NCI-H2029 (cell line): Measurements from ENCODE around the gene APEH.

Experiments used
- DNase-seq: peaks from one replicate; lab custom pipeline; 2025; lab: John Stamatoyannopoulos, UW

APEH gene

GRCh38 chr3:49727924-49728361, 53.8 kb downstream of the APEH start:
- no peak for DNase-seq

DNA sequence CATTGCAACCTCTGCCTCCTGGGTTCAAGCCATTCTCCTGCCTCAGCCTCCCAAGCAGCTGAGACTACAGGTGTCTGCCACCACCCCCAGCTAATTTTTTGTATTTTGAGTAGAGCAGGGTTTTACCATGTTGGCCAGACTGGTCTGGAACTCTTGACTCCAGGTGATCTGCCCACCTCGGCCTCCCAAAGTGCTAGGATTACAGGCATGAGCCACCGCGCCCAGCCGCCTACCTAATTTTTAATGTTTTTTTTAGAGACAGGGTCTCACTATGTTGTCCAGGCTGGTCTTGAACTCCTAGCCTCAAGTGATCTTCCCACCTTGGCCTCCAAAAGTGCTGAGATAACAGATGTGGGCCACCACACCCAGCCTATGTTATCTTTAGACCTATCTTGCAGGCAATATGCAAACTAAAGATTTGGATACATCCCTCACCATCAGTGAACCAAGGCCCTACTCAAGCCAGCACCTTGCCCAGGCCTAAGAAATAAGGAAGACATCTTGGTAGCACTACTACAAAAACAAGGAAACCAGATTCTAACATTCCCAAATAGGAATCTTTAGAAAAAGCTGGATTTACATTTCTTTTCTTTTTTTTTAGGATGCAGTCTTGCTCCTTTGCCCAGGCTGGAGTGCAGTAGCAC, 55.9 kb downstream of the APEH start:
- no peak for DNase-seq

DNA sequence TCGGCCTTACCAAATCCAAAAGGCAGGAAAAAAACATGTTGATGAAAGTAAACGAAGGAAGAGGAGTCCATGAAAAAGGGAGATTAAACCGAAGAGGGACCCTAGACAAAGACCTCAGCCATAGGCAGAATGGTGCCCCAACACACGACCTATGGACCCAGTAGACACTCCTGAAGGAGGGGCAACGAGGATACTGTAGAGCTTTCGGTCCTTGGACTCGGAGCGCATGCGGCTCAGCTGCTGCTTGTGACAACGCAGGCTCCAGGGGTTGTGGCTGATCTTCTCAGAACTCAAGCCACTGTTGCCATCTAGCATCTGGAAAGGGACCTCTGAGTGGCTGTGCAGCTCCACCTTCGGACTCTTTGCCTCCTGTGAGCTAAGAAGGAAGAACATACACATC, 58.4 kb downstream of the APEH start:
- no peak for DNase-seq

- no peak for DNase-seq
These were observed 59.4 kb downstream of the APEH start for GRCh38 chr3:49733551-49733950.
